Cerebellar nuclear complex (tissue), 1 donor: ENCODE data around the gene PHC2.
A peak's percentile ranks its signal among the peaks of the same experiment; 100 is the strongest.

ENCODE experiments used
- DNase-seq, 2 experiments: peaks; one replicate each; lab custom pipeline; 2025; lab: John Stamatoyannopoulos, UW

The PHC2 gene

DNA sequence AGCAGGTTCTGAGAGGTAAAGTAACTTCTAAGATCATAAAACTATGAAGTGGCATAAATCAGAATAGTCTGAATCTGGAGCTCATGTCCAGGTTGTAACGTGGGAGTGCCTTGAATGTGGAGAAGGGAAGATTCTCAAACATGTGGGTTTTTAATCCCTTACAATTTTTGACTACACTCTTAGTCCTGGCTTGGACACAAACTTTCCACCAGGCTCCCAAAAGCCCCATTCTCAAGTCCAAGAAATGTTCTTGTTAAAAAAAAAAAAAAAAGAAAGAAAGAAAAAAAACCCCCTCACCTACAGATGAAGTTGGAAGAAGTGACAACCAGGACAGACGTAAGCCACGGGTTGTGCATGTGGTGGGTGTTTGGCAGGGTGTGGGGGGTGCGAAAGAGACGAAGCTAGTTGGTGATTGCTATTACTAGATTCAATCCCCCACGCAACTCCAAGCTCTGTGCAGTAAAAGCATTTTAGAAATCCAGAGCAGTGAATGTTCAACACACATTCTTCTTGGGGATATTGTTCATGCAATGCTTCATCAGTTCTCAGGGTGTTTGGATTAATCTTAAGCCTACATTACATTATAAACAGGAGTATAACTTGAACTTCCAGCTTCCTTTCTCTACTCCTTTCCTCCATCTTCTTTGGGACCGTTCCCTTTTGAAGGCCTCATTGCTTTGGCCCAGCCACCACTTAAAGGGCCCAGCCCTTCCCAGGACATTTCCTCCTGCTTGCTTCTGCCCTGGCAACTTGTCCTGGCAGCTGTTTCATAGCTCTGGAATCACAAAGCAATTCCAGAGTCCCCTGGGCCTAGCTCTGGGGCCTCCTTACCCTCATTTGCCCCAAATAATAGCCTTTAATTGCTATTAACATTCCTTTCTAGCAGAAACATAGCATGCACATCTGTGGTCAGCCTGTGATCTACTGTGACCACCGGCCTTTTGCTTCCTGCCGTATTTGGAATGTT is 41.8 kb downstream of the PHC2 start:
- no peak for DNase-seq

DNA sequence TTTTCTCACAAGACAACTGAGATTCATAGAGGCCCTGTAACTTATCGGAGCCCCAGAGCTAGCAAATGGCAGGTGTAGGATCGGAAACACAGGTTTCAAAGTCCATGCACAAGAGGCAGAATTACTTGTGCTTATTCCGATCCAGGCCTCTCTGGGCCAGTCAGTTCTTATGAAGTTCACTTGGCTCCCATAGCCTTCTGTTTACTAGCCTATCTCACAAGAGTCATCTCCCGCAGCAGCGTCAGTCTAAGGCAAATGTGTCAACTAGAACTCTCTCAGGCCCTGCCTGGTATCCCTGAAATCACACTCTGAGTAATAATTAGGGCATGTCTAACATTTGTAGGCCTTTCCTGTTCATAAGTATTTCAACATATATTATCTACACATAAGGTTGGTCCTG is 43.3 kb downstream of the PHC2 start:
- no peak for DNase-seq

DNA sequence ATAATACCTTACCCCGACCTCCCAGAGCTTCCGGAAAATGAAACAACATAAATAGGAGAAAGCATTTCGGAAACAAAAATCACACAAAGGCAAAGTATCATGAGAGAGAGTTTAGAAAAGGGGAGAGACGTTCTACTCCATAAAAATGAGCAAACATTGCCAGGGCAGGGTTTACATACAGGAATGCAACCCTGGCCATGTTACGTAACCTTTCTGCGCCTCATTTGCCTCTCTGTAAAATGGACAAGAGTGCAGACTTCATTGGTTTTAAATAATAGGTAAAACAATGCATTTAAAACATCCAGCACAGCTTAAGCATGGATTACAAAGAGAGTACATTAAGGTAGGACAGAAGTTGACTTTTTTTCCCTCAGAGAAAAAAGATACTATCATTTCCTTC is 45.6 kb downstream of the PHC2 start:
- DNase-seq, result no peak

DNA sequence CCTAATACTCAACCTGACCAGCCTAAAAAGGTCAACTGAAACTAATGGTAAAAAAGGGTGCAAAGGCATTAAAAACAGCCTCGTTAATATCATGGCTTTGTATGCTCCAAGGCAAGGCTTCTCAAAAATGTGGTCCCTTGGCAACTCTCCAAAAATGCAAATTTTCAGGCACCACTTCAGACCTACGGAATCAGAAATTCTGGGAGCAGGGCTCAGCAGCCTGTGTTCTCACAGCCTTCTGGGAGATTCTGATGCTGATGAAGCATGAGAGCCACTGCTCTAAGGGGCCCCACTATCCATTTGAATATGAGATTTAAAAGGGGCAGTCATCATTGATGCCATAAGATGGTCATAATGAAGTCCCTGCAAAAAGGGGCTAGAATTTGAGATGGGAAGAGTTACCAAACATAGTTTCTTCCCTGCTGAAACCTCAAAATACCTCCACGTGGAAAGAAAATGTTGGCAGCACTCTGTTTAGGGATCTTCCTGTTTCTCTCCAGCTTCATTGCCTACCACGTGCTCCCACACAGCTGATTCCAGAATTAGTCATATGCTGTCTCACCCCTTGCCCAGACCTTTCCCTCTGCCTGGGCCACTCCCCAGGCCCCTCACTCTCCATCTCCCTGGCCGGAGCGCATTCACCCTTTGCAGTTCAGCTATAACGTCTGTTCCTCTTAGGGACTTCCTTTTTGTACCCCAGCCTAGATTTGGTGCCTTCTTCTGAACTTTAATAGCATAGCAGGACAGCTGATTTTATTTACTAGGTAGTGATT is 46.7 kb downstream of the PHC2 start:
- DNase-seq, result no peak

DNA sequence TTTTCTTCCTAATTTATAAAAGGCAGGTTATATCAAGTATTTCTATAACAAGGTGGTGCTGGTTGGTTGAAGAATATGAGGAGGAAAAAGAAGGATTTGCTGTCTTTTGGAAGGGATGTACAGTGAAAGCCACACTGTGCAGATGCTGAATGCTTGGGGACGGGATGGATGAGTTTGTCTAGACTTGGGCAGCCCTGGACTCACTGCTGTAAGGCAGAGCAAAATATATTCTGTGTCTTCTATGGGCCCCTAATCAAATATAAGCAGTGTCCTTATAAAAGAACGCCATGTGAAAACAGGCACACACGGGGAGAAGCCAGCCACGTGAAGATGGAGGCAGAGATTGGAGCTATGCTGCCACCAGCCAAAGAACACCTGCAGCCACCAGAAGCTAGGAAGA is 47.4 kb downstream of the PHC2 start:
- no peak for DNase-seq

DNA sequence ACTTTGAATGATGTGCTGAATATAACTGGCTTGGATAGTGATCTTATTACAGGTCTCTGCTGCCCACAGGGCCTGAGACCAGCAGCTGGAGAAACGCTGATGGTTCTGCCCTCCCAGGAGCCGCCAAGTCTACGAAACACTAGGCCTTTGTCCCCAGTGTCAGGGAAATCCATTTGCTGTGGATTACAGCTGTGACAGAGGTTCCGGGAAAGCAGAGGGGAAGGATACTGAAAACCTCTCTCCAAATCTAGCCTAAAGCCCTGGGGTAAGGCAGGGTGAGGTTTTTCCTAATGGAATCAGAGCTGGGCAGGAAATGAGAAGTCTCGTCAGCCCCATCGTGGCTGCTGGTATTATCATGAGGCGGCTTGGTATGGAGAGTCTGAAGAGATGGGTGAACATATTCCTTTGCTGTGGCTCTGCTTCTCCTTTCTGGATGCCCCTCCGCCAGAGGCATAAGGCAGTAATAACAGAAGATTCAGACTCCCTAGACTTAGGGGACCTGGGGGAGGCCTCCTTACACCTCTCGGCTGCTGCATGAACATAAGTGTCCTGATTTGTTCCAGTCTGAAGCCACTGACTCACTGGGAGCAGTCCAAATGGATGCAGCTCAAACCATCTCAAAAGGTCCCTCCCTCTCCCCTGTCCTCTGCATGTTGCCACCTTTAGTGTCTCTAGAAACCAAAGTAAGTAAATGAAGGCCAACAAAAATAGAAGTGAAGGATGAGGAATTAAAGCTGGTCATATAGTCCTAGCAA is 48.1 kb downstream of the PHC2 start:
- no peak for DNase-seq

DNA sequence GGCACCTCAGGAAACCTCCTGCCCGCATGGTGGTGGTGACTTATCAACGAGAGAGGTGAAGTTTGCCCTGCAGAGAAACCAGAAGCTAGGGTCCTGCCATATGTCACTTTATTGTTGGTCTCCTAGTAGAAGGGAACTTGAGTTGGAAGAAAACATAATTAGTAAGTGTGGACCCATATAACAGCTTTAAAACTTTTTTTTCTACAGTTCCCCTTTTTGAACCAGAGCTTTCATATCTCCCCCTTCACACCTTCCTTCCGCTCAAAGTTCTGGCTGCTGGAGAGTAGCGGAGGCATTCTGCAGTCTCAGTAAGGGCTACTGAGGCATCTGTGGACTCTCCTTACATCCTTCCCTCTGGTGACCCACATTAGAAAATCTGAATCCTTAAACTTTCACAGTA is 48.9 kb downstream of the PHC2 start:
- no peak for DNase-seq

DNA sequence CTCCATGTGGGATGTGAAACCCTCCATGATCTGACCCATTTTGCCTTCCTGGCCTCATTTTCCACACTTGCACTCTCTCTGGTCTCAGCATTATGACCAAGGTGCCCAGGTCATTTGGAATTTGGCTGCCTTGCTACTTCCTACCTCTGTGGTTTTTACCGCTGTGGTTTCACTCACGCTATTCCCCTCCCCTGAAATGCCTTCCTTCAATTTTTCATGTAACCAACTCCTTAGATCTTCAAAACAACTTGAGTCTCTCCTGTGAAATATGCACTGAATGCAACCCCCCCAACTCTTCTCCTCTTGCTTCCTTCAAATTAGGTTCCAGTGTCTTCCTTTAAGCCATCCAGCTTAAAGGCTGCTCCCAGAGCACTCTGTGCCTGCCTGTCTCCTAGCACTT is 50.1 kb downstream of the PHC2 start:
- DNase-seq, result no peak

DNA sequence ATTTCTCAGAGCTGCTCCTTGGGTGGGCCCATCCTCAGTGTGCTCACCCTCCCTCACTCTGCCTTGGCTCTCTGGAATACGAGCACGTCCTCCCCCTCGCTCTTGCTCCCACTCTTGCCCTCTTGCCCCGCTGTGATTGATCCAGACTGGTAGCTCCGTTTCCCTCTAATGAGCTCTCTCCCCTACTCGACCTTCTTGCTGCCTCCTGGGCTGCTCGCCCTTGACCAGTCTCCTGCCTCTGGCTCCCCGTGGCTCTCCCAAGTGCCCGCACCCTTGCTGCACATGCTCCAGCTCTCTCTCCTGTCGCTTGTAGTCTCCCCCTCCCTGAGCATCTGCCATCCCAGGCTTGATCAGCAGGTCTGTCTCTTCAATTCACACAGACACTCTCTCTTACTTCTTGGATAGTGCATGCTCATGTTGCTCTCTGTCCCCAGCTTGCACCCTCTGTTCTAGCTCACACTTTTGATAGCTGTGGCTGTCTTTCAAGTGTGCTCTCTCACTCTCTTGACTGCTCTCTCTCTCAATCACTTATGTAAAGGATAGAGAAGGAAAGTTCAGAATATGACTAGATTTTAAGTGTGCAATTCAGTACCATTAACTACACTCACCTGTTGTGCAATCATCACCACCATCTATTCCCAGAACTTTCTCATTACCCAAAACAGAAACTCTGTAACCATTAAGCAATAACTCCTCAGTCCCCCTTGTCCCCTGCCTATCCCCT is 51.1 kb downstream of the PHC2 start:
- no peak for DNase-seq

DNA sequence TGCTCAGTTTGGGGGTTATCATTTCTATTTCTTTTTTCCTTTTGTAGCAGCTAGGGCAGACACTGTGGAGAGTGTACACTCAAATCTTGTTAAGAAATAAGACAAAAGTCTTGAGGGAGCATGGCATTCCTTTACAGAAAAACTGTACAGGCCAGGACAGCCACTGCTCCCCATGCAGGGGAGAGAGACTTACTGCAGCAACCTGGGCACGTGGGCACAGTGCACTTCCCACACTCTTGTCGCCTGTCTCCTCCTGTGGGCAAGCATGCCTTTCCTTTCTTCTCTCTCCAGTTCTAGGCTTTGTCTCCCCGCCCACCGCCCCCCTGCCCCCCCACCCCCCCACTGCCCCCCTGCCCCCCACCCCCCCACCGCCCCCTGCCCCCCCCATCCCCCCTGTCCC is 51.9 kb downstream of the PHC2 start:
- DNase-seq, result no peak

DNA sequence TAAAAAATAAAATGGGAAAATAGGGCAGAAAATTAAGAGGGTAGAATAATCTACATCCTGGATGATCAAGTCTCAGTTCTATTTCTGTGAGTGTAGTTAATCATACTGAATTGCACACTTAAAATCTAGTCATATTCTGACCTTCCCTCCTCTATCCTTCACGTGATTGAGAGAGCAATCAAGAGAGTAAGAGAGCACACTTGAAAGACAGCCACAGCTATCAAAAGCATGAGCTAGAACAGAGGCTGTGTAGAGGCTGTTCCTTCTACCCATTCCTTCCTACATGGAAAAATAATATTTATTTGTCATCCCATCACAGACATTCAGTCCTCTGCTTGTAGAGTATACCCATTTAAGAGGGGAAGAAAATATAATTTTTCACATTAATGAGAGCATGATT is 52.4 kb downstream of the PHC2 start:
- DNase-seq, result no peak

DNA sequence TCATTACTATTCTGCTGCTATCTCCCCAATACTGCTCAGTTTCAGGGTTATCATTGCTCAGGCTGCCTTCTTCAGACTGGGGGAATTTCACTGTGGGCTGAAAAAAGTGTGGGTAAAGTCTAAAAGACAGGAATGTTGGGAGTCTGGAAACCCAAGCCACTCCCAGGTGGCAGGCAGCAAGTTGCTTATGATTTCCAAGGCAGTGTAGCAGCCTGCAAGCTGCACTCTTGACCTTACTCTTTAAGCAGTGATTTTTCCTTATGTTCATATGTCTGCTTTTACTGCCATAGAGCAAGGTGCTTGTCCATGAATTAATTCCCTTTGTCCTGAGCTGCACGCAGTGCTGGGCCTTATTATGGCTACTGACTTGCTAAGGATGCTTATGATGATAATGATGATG is 53.1 kb downstream of the PHC2 start:
- DNase-seq, result no peak

DNA sequence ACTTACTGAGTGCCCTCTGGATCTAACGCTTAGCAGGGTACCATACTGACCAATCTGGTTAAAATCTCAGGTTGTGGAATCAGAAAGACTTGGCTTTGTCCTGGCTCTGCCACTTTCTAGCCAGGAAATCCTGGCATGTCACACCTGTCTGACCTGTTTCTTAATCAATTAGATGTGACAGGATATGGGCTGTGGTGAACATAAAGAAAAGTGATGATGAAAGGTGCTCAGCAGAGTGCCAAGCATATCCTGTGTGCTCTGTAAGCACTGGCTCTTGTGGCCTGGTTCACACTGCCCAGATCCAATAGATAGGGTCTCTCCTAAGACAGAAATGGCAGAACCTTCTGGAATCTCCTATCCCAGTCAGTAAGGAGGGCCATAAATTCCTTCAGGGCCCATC is 53.9 kb downstream of the PHC2 start:
- no peak for DNase-seq

DNA sequence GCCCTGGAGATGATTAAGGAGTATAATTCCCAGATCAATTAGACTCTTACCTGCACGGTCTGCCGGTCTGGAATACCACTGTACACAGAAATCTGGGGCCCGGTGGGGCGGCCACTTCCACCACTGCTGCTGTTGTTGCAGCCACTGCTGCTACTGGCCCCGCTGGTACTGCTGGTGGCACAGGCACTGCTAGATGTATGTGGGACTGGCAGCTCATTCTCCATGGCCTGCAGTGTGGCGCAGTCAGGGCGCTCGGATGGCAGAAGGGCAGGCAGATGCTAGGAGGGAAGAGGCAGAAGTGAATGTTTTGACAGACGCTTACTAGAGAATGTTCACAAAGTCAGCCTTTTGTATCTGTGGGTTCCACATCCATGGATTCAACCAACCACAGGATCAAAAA is 55.6 kb downstream of the PHC2 start:
- no peak for DNase-seq

DNA sequence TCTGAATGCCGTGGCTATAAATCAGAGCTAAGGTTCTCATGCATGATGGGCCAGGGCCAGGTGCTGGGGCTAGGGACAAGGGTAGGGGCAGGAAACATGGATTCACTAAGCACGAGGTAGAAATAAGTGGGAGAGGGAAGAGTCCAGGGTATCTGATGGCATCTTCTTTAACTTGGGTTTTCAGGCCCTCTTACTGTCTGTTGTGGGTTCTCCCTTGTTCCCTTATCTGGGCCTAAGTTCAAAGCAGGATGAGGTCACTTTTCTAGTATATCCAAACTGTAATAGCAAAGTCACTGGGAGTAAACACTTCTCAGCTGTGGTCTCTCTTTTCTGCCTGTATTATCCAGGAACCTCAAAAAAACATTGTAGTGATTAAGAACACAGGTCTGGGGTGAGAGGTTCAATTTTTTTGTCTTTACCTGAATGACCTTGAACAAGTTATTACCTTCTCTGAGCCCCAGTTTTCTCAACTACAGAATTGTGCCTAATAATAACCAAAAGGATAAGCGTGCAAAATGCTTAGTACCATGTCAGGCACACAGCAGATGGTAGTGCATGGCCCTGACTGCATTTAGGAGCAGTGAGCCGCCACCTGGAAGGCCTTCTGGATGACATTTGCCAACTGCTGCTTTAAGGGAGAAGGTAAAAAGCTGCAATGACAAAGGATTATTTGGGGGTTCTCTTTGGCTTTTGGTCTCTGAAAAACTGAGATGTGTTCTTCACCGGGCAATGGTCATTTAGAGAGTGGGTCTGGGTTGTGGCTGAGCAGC is 56.4 kb downstream of the PHC2 start:
- no peak for DNase-seq

DNA sequence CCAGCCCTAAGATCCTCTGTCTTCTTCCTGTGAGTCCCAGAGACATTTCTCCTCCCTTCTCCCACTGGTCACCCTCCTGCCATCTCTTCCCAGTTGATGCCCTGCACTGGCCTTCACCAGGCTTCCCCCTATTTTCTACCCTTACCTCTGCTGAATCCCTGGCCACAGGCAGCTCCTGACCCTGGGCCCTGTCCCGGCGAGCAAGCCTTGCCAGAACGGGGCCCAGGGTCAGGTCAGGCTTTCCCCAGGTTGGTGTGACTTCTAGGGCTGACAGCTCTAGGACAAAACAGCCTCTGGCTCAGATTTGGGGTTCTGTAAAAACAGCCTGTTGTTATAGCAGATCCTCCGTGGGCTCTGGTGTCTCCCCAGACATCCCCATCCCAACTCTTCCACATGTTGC is 57.3 kb downstream of the PHC2 start:
- DNase-seq, result no peak

DNA sequence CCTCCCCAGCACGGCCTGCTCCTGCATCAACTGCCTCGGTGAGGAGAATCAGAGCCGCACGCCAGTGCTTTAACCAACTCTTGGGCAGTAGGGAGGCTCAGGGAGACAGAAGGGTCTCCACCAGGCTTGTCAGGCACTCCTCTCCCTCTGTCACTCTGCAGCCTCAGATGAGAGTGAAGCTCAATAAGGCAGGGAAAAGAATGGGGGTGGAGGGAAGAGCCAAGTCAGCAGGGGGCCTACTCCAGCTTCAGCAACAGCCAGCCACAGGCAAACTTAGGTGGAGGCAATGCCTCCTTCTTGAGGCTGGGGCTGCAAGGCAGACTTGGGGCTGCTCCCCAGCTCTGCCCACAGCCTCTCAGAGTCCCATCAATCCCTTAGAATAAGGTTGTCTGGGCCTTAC is 58.2 kb downstream of the PHC2 start:
- no peak for DNase-seq

DNA sequence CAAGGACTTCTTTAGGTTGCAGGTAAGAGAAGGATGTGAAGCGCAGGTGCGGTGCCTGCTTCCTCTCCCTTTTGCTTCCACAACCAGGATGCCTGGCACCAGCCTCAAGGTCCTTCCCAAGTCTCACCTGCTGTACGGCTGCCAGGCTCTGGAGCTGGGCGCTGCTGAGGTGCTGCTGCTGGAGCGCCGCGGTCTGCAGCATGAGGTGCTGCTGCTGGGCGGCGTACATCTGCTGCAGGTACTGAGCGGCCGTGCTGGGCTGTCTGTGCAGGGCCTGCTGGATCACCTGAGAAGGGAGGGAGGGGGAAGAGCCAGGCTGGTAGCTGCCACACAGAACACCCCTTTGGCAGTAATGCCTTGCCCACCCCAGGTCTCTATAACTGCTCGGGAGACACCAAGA is 58.7 kb downstream of the PHC2 start:
- DNase-seq, result no peak

DNA sequence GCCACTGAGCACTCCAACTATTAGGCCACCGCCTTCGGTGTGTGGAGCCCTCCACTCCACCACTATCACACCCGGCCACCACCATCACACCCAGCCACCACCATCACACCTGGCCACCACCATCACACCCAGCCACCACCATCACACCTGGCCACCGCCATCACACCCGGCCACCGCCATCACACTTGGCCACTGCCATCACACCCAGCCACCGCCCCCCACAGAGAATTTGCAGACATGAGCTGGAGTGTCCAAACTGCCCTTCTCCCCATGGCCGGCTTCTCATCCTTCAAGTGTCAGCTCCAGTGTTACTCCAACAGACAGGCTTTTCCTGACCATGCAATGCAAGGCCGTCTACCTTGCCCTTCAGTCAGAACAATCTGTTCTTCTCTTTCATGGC is 59.6 kb downstream of the PHC2 start:
- no peak for DNase-seq

DNA sequence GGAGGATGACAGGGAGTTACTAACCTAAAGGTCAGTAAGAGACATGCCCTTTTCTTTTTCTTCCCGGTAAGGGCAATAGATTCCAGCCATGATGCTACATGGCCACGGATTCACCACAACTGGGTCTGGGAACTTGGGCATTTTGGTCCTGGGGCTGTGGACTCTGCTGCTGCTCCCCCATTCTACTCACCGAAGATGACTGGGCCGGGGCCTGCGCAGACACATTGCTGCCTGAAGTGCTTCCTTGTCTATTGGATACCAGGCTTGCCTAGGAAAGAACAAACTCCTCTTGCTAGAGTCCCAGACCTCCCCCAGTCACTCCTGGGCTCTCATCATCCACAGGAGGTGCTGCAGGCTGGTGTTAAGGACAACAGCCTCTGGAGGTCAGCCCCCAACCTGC is 60.1 kb downstream of the PHC2 start:
- no peak for DNase-seq

DNA sequence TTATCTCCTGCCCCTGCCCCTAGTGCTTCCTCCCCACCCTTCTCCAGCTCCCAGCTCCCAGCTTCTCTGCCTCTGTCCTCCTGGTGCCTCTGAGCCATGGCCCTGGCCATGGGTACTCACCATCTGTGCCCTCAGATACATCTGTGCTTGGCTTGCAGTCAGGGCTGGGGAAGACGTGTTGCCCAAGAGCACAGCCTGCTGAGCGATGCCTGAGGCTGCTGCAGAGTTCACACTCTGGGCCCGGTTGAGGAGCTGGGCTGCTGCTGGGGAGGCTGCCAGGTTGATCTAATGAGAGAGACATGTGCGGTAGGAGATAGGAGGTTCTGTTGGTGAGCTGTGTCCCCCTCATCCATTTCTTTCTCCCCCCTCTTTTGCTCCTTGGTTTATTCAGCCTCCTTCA is 60.6 kb downstream of the PHC2 start:
- peak in 1 of 2 experiments; percentile 21 for DNase-seq
